GM12864 (cell line): ENCODE data around the gene BSPRY.
"Not testable (repeated sequence)": the region's sequence is repeated elsewhere in the genome, so short reads cannot be mapped to it uniquely, and the experiment has no call there.

Source experiments
- DNase-seq: peaks from one replicate; pipeline ENCODE4 v3.0.0-alpha.2; 2011; ENCODE audit warnings: low read depth
- H3K4me3 ChIP-seq: 2 replicates; pipeline ENCODE4 v1.5.1; 2011; ENCODE audit warnings: mild to moderate bottlenecking, low read depth, low read length, control low read depth
- TF ChIP-seq, protein P1 (sequence below): IDR thresholded peaks from 2 replicates; pipeline ENCODE4 v1.5.1; 2011; ENCODE audit warnings: low read depth, mild to moderate bottlenecking, moderate library complexity, low read length, control low read depth, inconsistent platforms; ENCODE audit errors: missing control alignments

The BSPRY gene

DNA sequence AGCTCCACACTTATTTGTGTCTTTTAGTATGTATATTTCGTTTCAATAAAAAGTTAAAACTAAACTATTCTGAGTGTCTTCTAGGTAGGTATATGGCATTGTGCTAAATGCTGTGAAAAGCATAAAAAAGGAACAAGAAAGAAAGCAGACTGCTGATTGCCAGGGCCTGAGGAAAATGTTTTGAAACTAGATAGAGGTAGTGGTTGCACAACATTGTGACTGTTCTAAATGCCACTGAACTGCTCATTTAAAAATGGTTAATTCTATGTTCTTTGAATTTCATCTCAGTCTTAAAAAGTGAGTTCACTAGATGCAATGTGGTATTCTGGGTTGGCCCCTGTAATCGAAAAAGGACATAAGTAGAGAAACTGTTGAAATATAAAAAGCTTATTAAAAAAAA is 54.3 kb downstream of the BSPRY start:
- no peak overlapping the region for H3K4me3 ChIP-seq
- TF ChIP-seq, protein P1, sequence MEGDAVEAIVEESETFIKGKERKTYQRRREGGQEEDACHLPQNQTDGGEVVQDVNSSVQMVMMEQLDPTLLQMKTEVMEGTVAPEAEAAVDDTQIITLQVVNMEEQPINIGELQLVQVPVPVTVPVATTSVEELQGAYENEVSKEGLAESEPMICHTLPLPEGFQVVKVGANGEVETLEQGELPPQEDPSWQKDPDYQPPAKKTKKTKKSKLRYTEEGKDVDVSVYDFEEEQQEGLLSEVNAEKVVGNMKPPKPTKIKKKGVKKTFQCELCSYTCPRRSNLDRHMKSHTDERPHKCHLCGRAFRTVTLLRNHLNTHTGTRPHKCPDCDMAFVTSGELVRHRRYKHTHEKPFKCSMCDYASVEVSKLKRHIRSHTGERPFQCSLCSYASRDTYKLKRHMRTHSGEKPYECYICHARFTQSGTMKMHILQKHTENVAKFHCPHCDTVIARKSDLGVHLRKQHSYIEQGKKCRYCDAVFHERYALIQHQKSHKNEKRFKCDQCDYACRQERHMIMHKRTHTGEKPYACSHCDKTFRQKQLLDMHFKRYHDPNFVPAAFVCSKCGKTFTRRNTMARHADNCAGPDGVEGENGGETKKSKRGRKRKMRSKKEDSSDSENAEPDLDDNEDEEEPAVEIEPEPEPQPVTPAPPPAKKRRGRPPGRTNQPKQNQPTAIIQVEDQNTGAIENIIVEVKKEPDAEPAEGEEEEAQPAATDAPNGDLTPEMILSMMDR: no peak
- no peak for DNase-seq

DNA sequence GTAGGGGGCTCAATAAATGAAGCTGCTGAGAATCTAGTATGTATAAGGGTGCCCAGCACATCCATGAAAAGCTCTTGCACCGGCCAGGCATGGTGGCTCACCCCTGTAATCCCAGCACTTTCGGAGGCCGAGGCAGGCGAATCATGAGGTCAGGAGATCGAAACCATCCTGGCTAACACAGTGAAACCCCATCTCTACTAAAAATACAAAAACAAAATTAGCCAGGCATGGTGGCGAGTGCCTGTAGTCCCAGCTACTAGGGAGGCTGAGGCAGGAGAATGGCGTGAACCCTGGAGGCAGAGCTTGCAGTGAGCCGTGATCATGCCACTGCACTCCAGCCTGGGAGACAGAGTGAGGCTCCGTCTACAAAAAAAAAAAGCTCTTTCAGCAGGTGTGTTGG is 57.0 kb downstream of the BSPRY start:
- H3K4me3 ChIP-seq, DNase-seq: not testable (repeated sequence)

DNA sequence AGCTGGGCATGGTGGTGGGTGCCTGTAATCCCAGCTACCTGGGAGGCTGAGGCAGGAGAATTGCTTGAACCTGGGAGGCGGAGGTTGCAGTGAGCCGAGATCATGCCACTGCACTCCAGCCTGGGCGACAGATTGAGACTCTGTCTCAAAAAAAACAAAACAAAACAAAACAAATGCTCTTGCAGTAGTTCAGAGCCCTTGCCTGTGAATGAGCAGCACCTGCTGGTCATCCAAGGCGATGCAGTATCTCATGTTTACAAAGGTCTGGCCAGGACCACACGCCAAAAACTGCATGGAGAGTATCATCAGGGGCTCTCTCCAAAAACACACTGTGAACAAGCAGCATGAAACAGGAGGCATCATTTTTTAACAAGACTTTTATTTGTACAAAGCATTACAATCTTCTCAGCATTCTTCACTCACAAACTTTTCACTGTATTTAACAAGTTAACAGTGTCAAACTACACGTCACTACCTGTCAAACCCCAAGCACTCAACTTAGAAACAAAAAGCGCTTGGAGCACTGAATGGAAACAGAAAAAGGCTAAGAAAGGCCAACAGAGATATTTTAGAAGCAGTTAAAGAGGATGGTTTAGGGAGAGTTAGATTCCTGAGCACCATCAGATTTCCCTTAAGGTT is 57.7 kb downstream of the BSPRY start:
- not testable (repeated sequence) for H3K4me3 ChIP-seq
- peak; percentile 43 for DNase-seq
- TF ChIP-seq, protein P1: peak; percentile 85

DNA sequence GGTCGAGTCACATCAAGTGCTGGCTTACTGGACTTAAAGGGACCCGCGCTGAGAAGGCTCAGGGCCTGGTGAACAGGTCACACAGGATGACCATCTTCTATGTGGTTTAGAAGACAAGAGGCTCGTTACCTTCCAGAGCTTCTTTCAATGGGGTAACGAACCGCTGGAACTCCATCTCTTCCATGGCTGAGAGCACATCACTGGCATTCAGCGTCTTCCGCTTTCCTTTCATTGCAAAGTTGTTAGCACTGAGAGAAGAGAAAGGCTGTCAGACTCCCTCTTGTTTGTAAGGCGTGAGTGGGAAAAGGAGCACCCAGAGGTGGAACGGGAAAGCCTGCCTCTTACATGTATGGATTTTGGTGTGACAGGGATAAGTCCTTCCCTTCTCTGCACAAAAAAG is 60.1 kb downstream of the BSPRY start:
- no peak for DNase-seq

DNA sequence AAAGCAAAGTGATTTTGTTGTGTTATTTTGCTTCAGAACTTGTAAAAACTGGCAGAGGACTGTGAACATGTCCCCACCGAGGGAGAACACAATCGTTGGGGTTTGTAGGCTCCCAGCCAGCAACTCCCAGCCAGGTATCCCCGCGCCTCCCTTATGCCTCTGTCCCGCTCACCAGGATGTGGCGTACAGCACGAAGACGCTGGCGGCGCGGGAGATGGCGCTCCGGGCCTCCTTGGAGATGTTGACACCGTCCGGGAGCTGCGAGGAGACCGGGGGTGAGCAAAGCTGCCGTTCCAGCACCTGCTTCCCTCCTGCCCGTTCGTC is 60.5 kb downstream of the BSPRY start:
- TF ChIP-seq, protein P1: no peak
- DNase-seq: no peak

More for the DNA sequence above, 60.1 kb downstream of the BSPRY start:
- H3K4me3 ChIP-seq: peak overlapping the region; percentile 73
- TF ChIP-seq, protein P1: no peak

DNA sequence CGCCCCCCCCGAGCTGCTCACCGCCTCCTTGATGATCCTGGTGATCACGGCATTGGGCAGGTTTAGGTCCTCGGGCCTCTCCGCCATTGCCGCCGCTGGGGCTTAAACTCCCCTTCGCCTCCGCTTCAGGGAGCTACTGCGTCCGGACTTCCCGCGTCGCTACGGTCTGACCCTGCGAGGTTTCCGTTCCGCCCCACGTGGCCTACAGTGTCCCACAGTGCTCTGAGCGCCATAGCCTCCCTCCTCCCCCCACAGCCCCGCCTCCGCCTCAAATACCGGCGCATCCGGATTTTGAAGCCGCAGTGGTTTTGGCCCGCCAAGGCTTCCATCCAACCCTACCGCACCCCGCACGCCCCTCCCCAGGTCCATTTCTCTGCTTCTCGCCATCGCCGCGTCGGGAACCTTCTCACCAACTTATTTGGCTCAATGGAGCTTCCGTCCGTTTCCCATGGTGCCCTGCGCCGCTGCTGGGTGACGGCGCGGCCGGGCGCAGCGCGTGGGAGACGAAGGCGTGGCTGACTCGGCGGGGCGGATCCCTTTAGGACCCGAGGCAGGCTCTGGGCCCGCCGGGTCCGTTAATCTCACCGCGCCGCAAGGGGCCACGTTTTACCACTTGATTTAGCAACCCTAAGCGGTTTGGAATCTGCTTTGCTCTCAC is 61.0 kb downstream of the BSPRY start, which contains the start of the genes C9orf43 and POLE3:
TSS of gene C9orf43 (plus strand) at position 541 of the 658 bp plus-strand sequence. CDS start 2,747 bp downstream, outside the sequence.
TSS of gene POLE3 (minus strand) at position 469 of the 658 bp plus-strand sequence. CDS start at position 87, 382 bp downstream.
- DNase-seq: peak; percentile 86
- TF ChIP-seq, protein P1: no peak
- peak within 1 kb of the TSS; percentile 73 for H3K4me3 ChIP-seq

More for the DNA sequence above, 60.5 kb downstream of the BSPRY start:
- H3K4me3 ChIP-seq: peak overlapping the region; percentile 73

DNA sequence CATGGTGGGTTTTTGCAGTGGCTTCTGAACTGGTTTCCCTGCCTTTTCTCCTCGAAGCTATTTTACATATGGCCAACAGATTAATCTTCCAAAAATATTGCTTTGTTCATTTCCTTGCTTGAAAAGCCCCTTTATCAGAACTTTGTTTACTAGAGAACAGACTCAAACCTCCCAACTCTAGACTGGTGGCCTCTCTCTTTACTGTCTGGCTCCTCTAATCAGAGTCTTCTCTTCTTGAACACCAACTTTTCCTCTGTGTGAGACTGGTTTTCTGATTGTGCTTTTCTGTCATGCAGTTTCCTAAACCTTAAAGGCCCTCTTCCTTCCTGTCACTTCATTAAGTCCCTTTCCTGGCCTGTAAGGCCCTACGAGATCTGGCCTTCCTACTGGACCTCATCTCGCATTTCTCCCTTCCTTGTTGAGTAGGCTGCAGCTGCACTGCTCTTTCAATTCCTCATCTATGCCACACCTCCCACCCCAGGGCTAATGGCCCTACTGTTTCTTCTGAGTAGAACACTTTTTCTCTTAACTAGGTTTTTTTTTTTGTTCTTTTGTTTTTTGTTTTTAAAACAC is 66.9 kb downstream of the BSPRY start:
- peak; percentile 78 for DNase-seq
- TF ChIP-seq, protein P1: no peak
- H3K4me3 ChIP-seq: no peak overlapping the region
